ENCODE measurements around the gene EXO1.

GRCh38 chr1:241825581-241825980 lies 22.4 kb upstream of the EXO1 start:
- TF ChIP-seq CTCF (IDR thresholded peaks at IDR 0.05) (no peak), SMC3 (IDR thresholded peaks at IDR 0.05; ENCODE audit: low read depth, low read length) (no peak), TAF1 (IDR thresholded peaks at IDR 0.05; ENCODE audit: borderline replicate concordance, low read depth, low read length) (no peak), GABPA (IDR thresholded peaks at IDR 0.05; ENCODE audit: low read depth) (no peak), CHD2 (IDR thresholded peaks at IDR 0.05; ENCODE audit: low read length, partially characterized antibody) (no peak), YY1 (IDR thresholded peaks at IDR 0.05; ENCODE audit: low read depth) (no peak), NFIC (IDR thresholded peaks at IDR 0.05; ENCODE audit: borderline replicate concordance) (no peak), RCOR1 (IDR thresholded peaks at IDR 0.05; ENCODE audit: low read length) (no peak), EP300 (IDR thresholded peaks at IDR 0.05; ENCODE audit: borderline replicate concordance in 1 of 2, low read depth in 1 of 2, low read length in 1 of 2) (no peak), MXI1 (IDR thresholded peaks at IDR 0.05; ENCODE audit: low read depth, low read length) (no peak), NRF1 (IDR thresholded peaks at IDR 0.05; ENCODE audit: low read depth, low read length) (no peak)

Measured in SK-N-SH (cell line).